ENCODE results near the gene DERL3.
A peak's percentile ranks its signal among the peaks of the same experiment; 100 is the strongest.

Gene DERL3

GRCh38 chr22:23801886-23802377 lies 36.9 kb downstream of the DERL3 start:
- DNase-seq: no peak

- DNase-seq: no peak
These were observed 37.5 kb downstream of the DERL3 start for GRCh38 chr22:23801238-23801821.

- no peak for DNase-seq
These were observed 38.2 kb downstream of the DERL3 start for GRCh38 chr22:23800297-23801237.

GRCh38 chr22:23796461-23796860 lies 42.3 kb downstream of the DERL3 start:
- DNase-seq: no peak

DNA sequence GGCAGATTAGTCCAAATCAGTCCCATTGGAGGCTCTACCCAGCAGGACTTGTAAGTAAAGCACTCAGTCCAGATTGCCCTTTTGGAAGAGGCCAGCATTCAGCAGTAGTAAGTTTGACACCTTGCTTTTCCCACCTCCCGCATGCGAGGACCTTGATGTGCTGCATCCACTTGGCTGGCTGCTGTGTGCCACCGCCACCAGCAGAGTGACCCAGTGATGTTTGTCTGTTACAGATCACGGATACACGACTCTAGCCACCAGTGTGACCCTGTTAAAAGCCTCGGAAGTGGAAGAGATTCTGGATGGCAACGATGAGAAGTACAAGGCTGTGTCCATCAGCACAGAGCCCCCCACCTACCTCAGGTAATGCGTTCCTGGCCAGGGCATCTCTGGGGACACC lies 45.5 kb downstream of the DERL3 start:
- no peak for DNase-seq

- DNase-seq: no peak
These were observed 46.8 kb downstream of the DERL3 start for GRCh38 chr22:23791738-23792645.

DNA sequence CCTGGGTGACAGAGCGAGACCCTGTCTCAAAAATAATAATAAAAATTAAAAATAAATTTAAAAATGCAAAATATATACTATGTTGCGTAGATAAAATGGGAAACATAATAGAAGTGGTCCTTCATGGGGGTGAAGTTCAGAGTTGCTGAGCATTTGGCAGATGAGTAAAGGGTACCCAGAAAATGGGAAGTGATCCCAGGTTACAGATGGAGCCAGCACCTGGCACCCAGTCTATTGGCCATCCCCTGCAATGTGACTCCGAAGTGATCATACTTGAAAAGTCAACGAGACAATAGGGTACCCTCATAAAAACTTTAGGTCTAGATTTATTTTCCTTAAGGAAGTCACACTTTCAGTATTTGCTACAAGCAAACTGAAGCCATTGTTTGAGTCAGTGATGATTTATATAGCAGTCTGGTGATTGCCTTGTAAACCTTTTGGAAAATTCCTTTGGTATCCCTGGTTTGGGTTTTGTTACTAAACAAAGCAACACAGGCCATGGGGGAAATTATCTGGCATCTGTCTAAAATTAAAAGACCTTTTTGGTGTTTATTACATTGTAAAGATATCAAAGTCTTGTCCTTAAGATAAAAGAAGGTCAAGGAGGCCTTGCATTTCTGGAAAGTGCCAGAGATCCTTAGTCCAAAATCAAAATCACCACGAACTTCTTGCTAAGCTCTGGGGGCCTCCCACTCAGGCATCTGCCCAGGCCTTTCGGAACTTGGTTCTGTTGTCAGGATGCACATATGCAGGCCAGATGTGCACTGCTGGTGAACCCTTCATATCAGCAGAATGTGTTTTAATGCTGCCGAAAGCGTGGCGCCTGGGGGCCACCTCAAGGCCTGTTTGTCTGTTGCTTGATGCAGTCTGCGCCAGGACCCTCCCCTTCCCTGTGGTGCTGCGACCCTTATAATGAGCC lies 47.7 kb downstream of the DERL3 start:
- DNase-seq: no peak

DNA sequence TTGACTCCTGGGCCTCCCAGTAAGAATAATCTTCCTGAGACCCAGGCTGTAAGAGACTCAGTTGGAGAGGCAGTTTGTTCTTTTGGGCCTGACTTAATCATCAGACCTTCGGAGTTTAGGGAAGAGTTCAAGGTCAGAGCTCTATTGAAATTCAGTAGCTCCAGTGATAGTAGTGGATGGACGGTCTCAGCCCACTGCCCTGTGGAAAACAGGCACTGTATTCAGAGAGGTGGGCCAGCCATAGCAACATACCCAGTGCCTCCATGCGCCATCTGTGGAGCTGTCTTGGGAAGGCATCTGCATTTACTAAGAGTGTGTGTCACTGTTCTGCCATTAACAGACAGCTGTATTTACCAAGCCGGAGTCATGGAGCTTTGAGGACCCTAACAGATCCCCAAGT lies 49.2 kb downstream of the DERL3 start:
- no peak for DNase-seq

- DNase-seq: no peak
These were observed 49.7 kb downstream of the DERL3 start for GRCh38 chr22:23789121-23789520.

GRCh38 chr22:23787910-23788309 lies 50.9 kb downstream of the DERL3 start:
- DNase-seq: no peak

DNA sequence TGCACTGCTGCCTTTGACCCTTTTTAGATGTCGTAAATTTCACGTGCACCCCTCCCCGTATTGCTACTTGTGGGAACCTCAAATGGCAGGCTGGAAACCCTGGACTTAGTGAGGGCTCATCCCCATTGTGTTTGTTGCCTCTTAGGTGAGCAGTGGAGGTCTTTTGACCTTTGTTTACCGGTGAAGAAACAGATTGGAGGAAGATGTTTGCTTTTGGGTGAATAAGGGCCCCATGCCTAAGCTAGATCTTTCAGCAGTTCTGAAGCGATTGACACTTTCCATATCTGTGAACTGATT lies 51.3 kb downstream of the DERL3 start:
- DNase-seq: no peak

DNA sequence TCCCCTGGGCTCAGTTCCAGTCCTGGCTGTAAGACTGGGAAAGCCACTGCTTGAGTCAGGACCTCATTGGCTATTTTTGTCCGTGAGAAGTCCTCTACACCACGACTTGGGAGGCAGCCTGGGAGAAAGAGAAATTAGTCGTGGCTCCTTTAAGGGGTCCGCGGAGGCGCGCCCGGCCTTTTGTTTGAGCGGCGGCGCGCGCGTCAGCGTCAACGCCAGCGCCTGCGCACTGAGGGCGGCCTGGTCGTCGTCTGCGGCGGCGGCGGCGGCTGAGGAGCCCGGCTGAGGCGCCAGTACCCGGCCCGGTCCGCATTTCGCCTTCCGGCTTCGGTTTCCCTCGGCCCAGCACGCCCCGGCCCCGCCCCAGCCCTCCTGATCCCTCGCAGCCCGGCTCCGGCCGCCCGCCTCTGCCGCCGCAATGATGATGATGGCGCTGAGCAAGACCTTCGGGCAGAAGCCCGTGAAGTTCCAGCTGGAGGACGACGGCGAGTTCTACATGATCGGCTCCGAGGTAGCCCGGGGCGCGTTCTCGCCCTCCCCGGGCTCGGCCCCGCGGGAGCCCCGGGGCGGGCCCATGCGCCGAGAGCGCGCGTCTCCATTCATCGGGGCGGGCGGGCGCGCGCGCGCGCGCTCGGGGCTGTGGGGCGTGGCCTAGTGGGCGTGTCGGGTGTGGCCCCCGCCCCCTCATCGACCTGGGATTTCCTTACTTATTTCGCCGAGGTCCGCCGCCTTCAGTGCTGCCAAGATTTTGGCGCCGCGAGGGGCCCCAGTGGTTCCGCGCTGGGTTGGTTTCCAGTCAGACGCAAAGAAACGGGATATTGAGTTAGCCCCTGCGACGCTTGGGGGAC lies 51.8 kb downstream of the DERL3 start, which contains the start of gene SMARCB1:
SMARCB1 (plus strand) TSS at position 215 of the 848 bp plus-strand sequence; CDS start at position 419, 204 bp downstream.
- peak; percentile 92 for DNase-seq

DNA sequence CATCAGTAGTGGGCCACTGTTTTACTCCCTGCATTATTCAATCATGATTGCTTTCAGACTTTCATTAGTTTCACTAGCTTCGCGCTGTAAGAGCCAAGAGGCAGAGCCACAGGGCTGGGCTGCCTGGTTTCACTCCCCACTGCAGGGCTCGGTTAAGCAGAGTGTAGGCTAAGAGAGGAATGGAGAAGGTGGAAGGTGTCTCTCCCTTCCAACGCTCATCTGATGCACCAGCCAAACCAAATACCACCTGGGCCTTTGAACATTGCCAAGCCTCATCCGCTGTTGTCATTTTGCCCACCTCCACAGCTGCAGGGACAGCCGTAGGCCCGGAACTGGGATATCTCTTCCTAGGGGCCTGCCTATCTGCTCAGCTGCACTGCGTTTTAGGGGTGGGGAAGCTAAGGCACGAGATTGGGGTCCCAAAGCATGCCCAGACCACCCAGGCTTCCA lies 52.5 kb downstream of the DERL3 start:
- DNase-seq: peak; percentile 40

All from CD4-positive, alpha-beta T cell treated with Interleukin-17A for 4 hours (primary cell).